Activated CD8-positive, alpha-beta T cell treated with anti-CD3 and anti-CD28 coated beads for 36 hours (primary cell): Measurements from ENCODE around the gene CALM3. TPM values are rescaled to one million over a fixed set of nuclear protein-coding genes. Genes with fewer than 3 reads are reported as not detected.

Experiments
- ATAC-seq: fragments of 200-7000 bp; cut with Tn5 transposase; one replicate; pipeline ENCODE4 v1.10.0; 2021; ENCODE audit warnings: mild to moderate bottlenecking, moderate library complexity
- CTCF ChIA-PET: fragments of 350-600 bp; sonication (Branson Sonifier 250); formaldehyde crosslinking; loops from one replicate; lab custom pipeline; 2021; ENCODE audit warnings: antibody characterized with exemption; lab: Charles Lee
- POLR2A ChIA-PET: fragments of 350-600 bp; sonication (Branson Sonifier 250); formaldehyde crosslinking; loops from one replicate; lab custom pipeline; 2021; ENCODE audit warnings: antibody characterized with exemption; lab: Charles Lee
- DNase-seq: peaks from one replicate; pipeline ENCODE4 v3.0.0-alpha.2; 2020
- H3K27ac Mint-ChIP-seq: one replicate; pipeline ENCODE4 v1.8.0; 2021; ENCODE audit warnings: mild to moderate bottlenecking, mixed read lengths
- H3K27me3 Mint-ChIP-seq: one replicate; pipeline ENCODE4 v1.8.0; 2021; ENCODE audit warnings: mixed read lengths
- H3K36me3 Mint-ChIP-seq: one replicate; pipeline ENCODE4 v1.8.0; 2021; ENCODE audit warnings: low read depth, mixed read lengths
- H3K4me1 Mint-ChIP-seq: one replicate; pipeline ENCODE4 v1.8.0; 2021; ENCODE audit warnings: low read depth, mixed read lengths
- H3K4me3 Mint-ChIP-seq: one replicate; pipeline ENCODE4 v1.8.0; 2021; ENCODE audit warnings: mild to moderate bottlenecking, moderate library complexity, mixed read lengths
- H3K9me3 Mint-ChIP-seq: one replicate; pipeline ENCODE4 v1.8.0; 2021; ENCODE audit warnings: mixed read lengths
- CTCF ChIP-seq: fragments of 200-600 bp; IDR thresholded peaks from one replicate; pipeline ENCODE4 v1.8.0; 2022; ENCODE audit warnings: antibody characterized with exemption, mild to moderate bottlenecking
- intact Hi-C: fragments of 100-400 bp; cut with micrococcal nuclease; formaldehyde crosslinking; loops from one replicate; pipeline ENCODE4 v1.10.0; 2022
- total RNA-seq, 2 experiments: library from RNA; stranded (reverse); gene quantifications; one replicate each; pipeline ENCODE4 v1.2.3, GENCODE V29; 2021

Gene CALM3
- total RNA-seq, 2 experiments from 2014 or later = 565 to 582 TPM

DNA sequence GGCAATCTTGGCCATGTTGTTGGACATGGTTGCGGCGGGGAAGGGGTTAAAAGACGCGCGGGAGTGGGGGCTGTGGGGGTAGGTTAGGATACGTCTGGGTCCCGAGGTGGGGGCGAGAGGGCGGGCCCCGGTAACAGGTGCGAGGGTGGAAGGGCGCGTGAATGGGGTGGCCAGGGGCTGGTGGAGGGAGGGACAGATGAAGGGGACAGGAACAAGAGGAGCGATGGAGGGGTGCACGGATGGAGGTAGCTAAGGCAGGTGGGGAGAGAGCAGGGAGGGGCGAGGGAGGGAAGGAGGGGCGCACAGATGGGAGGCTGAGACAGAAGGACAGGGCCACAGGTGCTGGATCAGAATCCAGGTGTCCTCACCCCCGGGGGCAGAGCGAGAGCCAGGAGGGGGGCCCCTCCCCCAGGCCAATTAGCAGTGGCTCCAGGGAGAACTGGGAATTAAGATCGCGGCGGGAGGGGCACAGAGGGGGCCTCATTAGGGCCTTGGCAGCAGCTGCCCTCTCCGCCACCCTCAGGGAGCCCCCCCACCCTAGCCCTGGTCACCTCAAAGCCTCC lies 33.6 kb downstream of the CALM3 start:
- no peaks in the 10 kb centered on the region for H3K27me3 Mint-ChIP-seq

GRCh38 chr19:46635920-46636761 lies 35.0 kb downstream of the CALM3 start, which contains the start of gene GNG8:
Gene GNG8 (minus strand): TSS chr19:46636202. CDS start chr19:46634682, 1,520 bp downstream.
- ATAC-seq (no peak), DNase-seq (peak; percentile 67)
- peak within 1 kb of the TSS; percentile 71 for H3K27ac Mint-ChIP-seq
- peak within 1 kb of the TSS; percentile 76 for H3K4me3 Mint-ChIP-seq
- peaks cover 14% of the 10 kb centered on the region for H3K36me3 Mint-ChIP-seq
- ChIA-PET POLR2A (interaction anchor here (1.1 to 1.7 kb wide), 4 partner anchors 14 to 113 kb away, joined by 3 to 7 read pairs (median 5); no protein-coding TSS in a partner anchor), CTCF (interaction anchor here (0.5 to 2.0 kb wide), 5 partner anchors 21 to 107 kb away, joined by 3 to 16 read pairs (median 4); partner anchors contain the start of gene DACT3)
- peaks cover 3% of the 10 kb centered on the region for H3K27me3 Mint-ChIP-seq
- no peak for TF ChIP-seq CTCF
- intact Hi-C loops = no loop called here
- H3K4me1 Mint-ChIP-seq = peaks cover 22% of the 10 kb centered on the region
- no peaks in the 10 kb centered on the region for H3K9me3 Mint-ChIP-seq

More for the DNA sequence above, 33.6 kb downstream of the CALM3 start:
- Mint-ChIP-seq H3K4me1 (peaks cover 19% of the 10 kb centered on the region), H3K36me3 (peaks cover 14% of the 10 kb centered on the region), H3K27ac (peak overlapping the region; percentile 9), H3K4me3 (peak overlapping the region; percentile 76), H3K9me3 (no peaks in the 10 kb centered on the region)
- TF ChIP-seq CTCF = no peak
- ATAC-seq (no peak), DNase-seq (peak; percentile 55)
- ChIA-PET CTCF (interaction anchor here (5.3 to 5.4 kb wide), 2 partner anchors 19 to 27 kb away, joined by 30 to 68 read pairs; partner anchors contain the start of gene DACT3), POLR2A (interaction anchor here (0.6 to 6.9 kb wide), 3 partner anchors 16 to 24 kb away, joined by 3 to 116 read pairs (median 4); partner anchors contain the start of gene PTGIR)
- intact Hi-C loops = no loop called here

DNA sequence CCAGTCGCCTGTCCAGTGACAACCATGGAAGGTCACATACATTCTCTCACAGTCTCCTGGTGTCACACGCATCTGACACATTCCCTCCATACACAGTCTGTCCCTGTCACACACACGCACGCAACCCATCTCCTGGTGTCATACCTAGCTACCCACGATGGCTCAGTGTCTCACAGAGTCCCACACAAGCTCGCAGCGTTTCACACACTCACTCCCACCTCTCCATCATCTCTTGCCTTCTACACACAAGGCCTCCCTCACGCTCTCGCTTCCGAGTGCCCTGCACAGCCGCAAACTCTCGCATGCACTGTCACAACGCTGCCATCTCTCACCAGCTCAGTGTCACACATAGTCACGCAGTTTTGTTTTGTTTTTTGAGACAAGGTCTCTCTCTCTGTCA lies 36.1 kb downstream of the CALM3 start:
- ChIA-PET CTCF (interaction anchor here (0.6 to 2.0 kb wide), 7 partner anchors 16 to 108 kb away, joined by 3 to 16 read pairs (median 4); partner anchors contain the start of gene DACT3), POLR2A (interaction anchor here (0.7 to 1.7 kb wide), 8 partner anchors 13 to 114 kb away, joined by 3 to 7 read pairs (median 3); partner anchors contain the start of gene CALM3)
- Mint-ChIP-seq H3K27ac (no peak overlapping the region), H3K27me3 (peaks cover 7% of the 10 kb centered on the region), H3K4me3 (no peak overlapping the region), H3K36me3 (peaks cover 14% of the 10 kb centered on the region), H3K4me1 (peaks cover 19% of the 10 kb centered on the region), H3K9me3 (no peaks in the 10 kb centered on the region)
- ATAC-seq = no peak
- no peak for TF ChIP-seq CTCF
- intact Hi-C loops = no loop called here
- DNase-seq = peak; percentile 52

DNA sequence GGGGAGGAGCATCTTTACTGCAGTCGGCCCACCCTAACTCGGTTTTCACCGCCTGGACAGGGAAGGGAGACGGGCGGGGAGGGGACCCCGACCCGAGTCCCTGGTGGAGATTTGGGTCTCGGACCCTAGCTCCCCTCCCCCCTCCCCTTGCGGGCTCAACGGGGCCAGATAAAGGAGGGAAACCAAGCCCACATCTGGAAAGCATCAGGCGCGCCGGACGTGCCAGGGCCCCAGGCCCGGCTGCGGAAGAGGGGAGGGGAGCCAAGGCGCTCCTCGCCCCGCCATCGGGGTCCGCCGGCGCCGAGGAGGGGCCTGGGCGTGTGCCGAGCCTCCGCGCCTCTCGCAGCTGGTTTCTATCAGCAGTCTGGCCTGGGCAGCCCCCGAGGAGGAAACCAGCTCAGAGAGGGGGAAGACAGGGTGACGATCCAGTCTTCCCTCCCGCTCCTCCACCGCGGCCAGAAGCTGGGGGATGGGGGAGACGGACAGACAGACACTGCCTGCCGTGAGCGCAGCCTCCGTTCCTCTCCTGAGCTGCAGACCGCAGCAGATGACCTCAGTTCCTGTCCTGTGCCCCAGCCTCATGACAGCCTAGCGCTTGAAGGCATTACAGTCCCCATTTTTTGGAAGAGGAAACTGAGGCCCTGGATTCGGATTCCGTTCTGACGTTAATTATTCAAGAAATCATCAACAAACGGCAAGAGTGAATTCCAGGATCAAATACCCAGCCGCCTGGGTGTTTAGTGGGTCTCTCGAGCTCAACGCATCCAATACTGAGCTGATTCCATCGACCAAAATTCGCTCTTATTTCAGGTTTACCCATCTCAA lies 38.4 kb downstream of the CALM3 start:
- intact Hi-C loops = no loop called here

More for the DNA sequence above, 38.4 kb downstream of the CALM3 start:
- Mint-ChIP-seq H3K4me3 (no peak overlapping the region), H3K4me1 (peaks cover 10% of the 10 kb centered on the region), H3K36me3 (no peaks in the 10 kb centered on the region), H3K9me3 (no peaks in the 10 kb centered on the region), H3K27ac (peak overlapping the region; percentile 40), H3K27me3 (peaks cover 11% of the 10 kb centered on the region)
- DNase-seq = peak; percentile 75
- TF ChIP-seq CTCF = no peak
- peak; percentile 4 for ATAC-seq
- ChIA-PET POLR2A (interaction anchor here (0.9 to 1.5 kb wide), 3 partner anchors 18 to 34 kb away, joined by 4 to 7 read pairs (median 4); no protein-coding TSS in a partner anchor), CTCF (interaction anchor here (0.8 to 1.0 kb wide), 4 partner anchors 9 to 117 kb away, joined by 3 to 4 read pairs (median 4); no protein-coding TSS in a partner anchor)
